NCI-H1436 treated with DMSO at 0.1 percent for 48 hours (cell line): ENCODE data around the gene DMXL2.
A peak's percentile ranks its signal among the peaks of the same experiment; 100 is the strongest.
"Not testable (repeated sequence)": the region's sequence is repeated elsewhere in the genome, so short reads cannot be mapped to it uniquely, and the experiment has no call there.

ENCODE experiments used
- DNase-seq: peaks from one replicate; lab custom pipeline; 2025; lab: John Stamatoyannopoulos, UW

DMXL2 gene

GRCh38 chr15:51622604-51623370, at the start of gene DMXL2:
TSS of gene DMXL2 (minus strand) at chr15:51622771. CDS start at chr15:51622545, 226 bp downstream.
- DNase-seq = peak; percentile 75

DNA sequence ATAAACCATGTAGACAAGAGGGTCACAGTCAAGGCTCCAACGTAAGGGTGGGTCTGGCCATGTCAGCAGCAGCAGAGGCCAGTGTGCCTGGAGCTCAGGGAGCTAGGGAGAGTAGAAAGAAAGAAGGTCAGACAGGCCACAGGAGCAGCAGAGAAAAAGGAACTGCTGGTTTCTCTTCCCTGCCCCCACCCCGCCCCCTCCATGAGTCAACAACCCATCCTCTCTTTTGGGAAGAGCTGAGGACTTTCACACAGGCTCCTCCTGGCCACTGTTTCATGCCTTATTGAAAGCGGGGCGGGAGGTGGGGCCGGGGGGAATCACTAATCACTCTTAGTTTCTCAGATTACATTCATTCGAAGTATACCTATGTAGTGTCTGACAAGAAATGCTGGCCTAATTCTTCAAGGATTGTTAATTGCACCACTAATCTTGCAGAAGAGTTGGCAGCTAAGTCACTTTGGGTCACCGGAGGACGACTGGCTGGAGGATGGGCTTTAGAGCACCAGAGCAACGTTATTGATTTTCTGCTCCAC, 49.6 kb upstream of the DMXL2 start:
- DNase-seq = no peak

- DNase-seq = no peak
These were observed 46.8 kb upstream of the DMXL2 start for GRCh38 chr15:51669381-51669780.

DNA sequence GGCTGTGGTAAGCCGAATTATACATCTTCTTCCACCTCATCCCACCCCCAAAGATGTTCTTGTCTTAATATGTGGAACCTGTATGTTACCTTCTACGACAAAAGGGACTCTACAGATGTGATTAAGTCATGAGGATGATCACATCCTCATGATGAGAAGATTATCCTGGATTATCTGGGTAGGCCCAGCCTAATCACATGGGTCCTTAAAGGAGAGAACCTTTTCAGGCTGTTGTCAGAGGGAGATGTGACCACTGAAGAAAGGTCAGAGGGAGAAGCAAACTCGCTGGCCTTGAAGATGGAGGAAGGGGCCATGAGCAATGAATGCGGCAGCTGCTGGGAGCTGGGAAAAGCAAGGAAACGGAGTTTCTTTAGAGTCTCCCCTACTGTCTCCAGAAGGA, 45.9 kb upstream of the DMXL2 start:
- DNase-seq = no peak

DNA sequence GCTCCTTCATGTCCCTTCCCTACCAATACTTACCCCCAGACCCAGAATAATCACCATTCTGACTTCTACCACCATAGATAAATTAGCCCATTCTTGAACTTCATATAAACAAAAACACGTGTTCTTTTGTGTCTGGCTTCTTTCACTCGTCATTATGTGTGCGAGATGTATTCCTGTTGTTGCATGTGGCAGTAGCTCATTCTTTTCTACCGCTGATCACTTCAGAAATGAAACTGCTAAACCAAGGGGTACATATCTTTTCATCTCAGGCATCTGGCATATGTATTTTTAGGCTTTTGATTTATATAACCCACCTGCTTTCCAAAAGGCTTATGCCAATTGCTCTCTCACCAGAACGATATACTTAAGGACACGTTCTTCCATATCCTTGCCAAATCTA, 44.9 kb upstream of the DMXL2 start:
- no peak for DNase-seq

- DNase-seq = no peak
These were observed 38.5 kb upstream of the DMXL2 start for GRCh38 chr15:51661072-51661471.

GRCh38 chr15:51658664-51659063, 36.1 kb upstream of the DMXL2 start:
- DNase-seq = peak; percentile 47

DNA sequence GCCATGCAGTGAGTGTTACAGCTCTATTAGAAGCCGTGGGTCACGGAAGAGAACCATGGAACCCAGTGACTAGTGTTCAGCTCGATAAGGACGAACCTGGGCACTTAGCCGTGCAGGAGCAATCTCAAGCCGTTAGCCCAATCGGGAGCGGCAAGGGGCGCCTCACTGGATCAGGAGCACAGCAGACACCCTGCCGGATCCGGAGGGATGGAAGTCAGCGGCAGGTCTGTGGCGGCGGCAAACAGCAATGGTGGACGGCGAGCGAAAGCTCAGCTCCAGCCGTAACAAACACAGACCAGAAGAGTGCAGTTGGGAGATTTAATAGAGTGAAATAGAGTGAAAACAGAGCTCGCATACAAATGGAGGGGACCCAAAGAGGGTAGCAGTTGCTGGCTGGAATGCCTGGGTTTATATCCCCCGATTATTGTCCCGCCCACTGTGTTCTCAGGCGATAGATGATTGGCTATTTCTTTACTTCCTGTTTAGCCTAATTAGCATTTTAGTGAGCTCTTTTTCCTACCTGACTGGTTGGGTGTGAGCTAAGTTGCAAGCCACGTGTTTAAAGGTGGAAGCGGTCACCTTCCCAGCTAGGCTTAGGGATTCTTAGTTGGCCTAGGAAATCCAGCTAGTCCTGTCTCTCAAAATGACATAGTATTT, 33.0 kb upstream of the DMXL2 start:
- not testable (repeated sequence) for DNase-seq

- no peak for DNase-seq
These were observed 29.6 kb upstream of the DMXL2 start for GRCh38 chr15:51652084-51652668.

GRCh38 chr15:51649659-51650521, 27.3 kb upstream of the DMXL2 start:
- DNase-seq = peak; percentile 9

DNA sequence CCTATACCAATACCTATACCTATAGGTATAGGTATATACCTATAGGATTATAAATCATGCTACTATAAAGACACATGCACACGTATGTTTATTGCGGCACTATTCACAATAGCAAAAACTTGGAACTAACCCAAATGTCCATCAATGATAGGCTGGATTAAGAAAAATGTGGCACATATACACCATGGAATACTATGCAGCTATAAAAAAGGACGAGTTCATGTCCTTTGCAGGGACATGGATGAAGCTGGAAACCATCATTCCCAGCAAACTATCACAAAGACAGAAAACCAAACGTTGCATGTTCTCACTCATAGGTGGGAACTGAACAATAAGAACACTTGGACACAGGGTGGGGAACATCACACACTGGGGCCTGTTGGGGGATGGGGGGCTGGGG, 26.1 kb upstream of the DMXL2 start:
- not testable (repeated sequence) for DNase-seq

DNA sequence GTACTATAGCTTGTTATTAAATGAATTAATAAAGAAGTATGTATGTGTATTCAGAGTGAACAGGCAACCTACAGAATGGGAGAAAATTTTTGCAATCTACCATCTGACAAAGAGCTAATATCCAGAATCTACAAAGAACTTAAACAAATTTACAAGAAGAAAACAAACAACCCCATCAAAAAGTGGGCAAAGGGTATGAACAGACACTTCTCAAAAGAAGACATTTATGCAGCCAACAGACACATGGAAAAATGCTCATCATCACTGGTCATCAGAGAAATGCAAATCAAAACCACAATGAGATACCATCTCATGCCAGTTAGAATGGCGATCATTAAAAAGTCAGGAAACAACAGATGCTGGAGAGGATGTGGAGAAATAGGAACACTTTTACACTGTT, 25.5 kb upstream of the DMXL2 start:
- DNase-seq = not testable (repeated sequence)

- DNase-seq = no peak
These were observed 24.6 kb upstream of the DMXL2 start for GRCh38 chr15:51647128-51647562.

- DNase-seq = no peak
These were observed 20.1 kb upstream of the DMXL2 start for GRCh38 chr15:51642696-51643095.

GRCh38 chr15:51641490-51642130, 19.0 kb upstream of the DMXL2 start:
- no peak for DNase-seq

DNA sequence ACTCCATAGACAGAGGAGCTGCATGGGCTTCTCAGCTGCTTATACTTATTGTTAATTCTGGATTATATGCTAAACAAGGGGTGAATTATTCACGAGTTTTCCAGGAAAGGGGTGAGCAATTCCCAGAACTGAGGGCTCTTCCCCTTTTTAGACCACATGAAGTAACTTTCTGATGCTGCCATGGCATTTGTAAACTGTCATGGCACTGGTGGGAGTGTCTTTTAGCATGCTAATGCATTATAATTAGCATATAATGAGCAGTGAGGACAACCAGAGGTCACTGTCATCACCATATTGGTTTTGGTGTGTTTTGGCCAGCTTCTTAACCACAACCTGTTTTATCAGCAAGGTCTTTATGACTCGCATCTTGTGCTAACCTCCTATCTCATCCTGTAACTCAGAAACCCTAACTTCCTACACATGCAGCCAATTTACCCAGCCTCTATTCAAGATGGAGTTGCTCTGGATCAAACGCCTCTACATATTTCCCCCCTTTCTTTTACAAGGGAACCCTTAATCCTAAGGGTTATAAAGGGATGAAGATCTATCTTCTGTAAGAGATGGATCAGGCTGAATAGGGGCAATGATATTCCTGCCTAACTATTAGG, 12.1 kb upstream of the DMXL2 start:
- DNase-seq = no peak

DNA sequence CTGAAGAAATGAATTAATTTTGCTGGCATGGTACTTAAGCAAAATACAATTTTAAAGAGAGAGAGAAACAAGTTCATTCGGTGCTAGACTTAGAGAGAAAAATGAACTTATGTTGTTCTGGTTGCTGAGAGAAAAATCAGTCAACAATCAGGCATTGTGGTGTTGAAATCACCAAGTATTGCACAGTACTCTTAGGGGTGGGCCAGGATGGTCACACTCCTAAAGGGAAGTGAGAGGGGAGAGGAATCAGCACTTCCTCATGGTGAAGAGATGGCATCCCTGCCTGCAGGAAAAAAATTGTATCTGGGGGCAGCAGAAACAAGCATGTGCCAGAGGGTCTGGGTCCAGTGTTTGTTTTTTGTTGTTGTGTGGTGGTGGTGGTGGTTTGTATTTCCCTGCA, 7.0 kb upstream of the DMXL2 start:
- DNase-seq = no peak

- DNase-seq = no peak
These were observed 2.7 kb upstream of the DMXL2 start for GRCh38 chr15:51625236-51625635.

- DNase-seq = no peak
These were observed 1.5 kb upstream of the DMXL2 start for GRCh38 chr15:51624022-51624421.

GRCh38 chr15:51623386-51623938, 891 bp upstream of the DMXL2 start:
- DNase-seq = no peak
